Epithelial cell of proximal tubule (primary cell): Measurements from ENCODE around the gene MRAP. TPM values are rescaled to one million over a fixed set of nuclear protein-coding genes. Genes with fewer than 3 reads are reported as not detected.
"Not testable (repeated sequence)": the region's sequence is repeated elsewhere in the genome, so short reads cannot be mapped to it uniquely, and the experiment has no call there.

Source experiments
- DNase-seq: peaks from one replicate; pipeline ENCODE4 v3.0.0-alpha.2; 2011; ENCODE audit warnings: low read depth
- H3K4me3 ChIP-seq: 2 replicates; pipeline ENCODE4 v1.5.1; 2011; ENCODE audit warnings: low read depth, mild to moderate bottlenecking, low read length
- CTCF ChIP-seq: conservative IDR thresholded peaks from 2 replicates; pipeline ENCODE4 v1.5.1; 2012; ENCODE audit warnings: low read depth, mild to moderate bottlenecking, low read length
- total RNA-seq: library from RNA; depleted of rRNA; stranded (reverse); fragments of >200 nt; gene quantifications from 2 replicates; pipeline ENCODE4 v1.2.3, GENCODE V29; 2015

Gene MRAP
- total RNA-seq, 1 donor from 2014 or later = not detected

GRCh38 chr21:32257962-32258785, 40.5 kb upstream of the MRAP start:
- no peak overlapping the region for H3K4me3 ChIP-seq
- DNase-seq = peak; percentile 41
- TF ChIP-seq CTCF = peak; percentile 88

- DNase-seq = not testable (repeated sequence)
Observed at GRCh38 chr21:32258786-32259048, 39.9 kb upstream of the MRAP start.

GRCh38 chr21:32260130-32260529, 38.5 kb upstream of the MRAP start:
- TF ChIP-seq CTCF = no peak
- H3K4me3 ChIP-seq = no peak overlapping the region
- DNase-seq = no peak

More at GRCh38 chr21:32258786-32259048, 39.9 kb upstream of the MRAP start:
- H3K4me3 ChIP-seq = not testable (repeated sequence)

- H3K4me3 ChIP-seq = no peak overlapping the region
- TF ChIP-seq CTCF = no peak
- DNase-seq = no peak
Observed at GRCh38 chr21:32261929-32262328, 36.7 kb upstream of the MRAP start.

- DNase-seq = not testable (repeated sequence)
Observed at GRCh38 chr21:32265321-32265720, 33.3 kb upstream of the MRAP start.

GRCh38 chr21:32270748-32271147, 27.9 kb upstream of the MRAP start:
- DNase-seq = no peak
- no peak for TF ChIP-seq CTCF
- H3K4me3 ChIP-seq = no peak overlapping the region

More at GRCh38 chr21:32265321-32265720, 33.3 kb upstream of the MRAP start:
- H3K4me3 ChIP-seq = not testable (repeated sequence)

- DNase-seq = no peak
- no peak for TF ChIP-seq CTCF
- no peak overlapping the region for H3K4me3 ChIP-seq
Observed at GRCh38 chr21:32276671-32277070, 22.0 kb upstream of the MRAP start.

GRCh38 chr21:32278103-32278502, 20.6 kb upstream of the MRAP start:
- DNase-seq = no peak
- no peak for TF ChIP-seq CTCF
- H3K4me3 ChIP-seq = peak overlapping the region; percentile 71
